Stomach (tissue), 9 donors: ENCODE data around the gene DCAF11. TPM values are rescaled to one million over a fixed set of nuclear protein-coding genes. Genes with fewer than 3 reads are reported as not detected.

Experiments used
- DNase-seq, 2 donors: peaks; one replicate each; pipeline versions ENCODE4 v3.0.0 to v3.0.0-alpha.2; 2013 to 2019
- H3K27ac ChIP-seq, 5 donors: fragments of 200-600 bp in 4 of 5; sonication (generic) in 4 of 5; one replicate each; pipeline ENCODE4 v1.5.1; 2013 to 2019; ENCODE audit warnings: mild to moderate bottlenecking in 1 of 5, moderate library complexity in 1 of 5
- H3K27me3 ChIP-seq, 3 donors: fragments of 200-600 bp; sonication (generic); one replicate each; pipeline ENCODE4 v1.5.1; 2017 to 2019; ENCODE audit warnings: mixed run types in 1 of 3
- H3K36me3 ChIP-seq, 4 donors: fragments of 200-600 bp; sonication (generic); 1 replicate in 3 of 4; 2 replicates in 1 of 4; pipeline ENCODE4 v1.5.1; 2016 to 2019
- H3K4me1 ChIP-seq, 4 donors: fragments of 200-600 bp; sonication (generic); one replicate each; pipeline ENCODE4 v1.5.1; 2016 to 2019
- H3K4me3 ChIP-seq, 4 donors: fragments of 200-600 bp; sonication (generic) in 3 of 4; one replicate each; pipeline ENCODE4 v1.5.1; 2016 to 2019; ENCODE audit warnings: mild to moderate bottlenecking in 1 of 4
- H3K9me3 ChIP-seq, 4 donors: fragments of 200-600 bp; sonication (generic); one replicate each; pipeline ENCODE4 v1.5.1; 2016 to 2019
- EP300 ChIP-seq: sonication (generic); formaldehyde crosslinking; IDR thresholded peaks from one replicate; pipeline ENCODE4 v1.6.1; 2017; ENCODE audit warnings: antibody characterized with exemption
- POLR2A ChIP-seq, 4 donors: fragments of 450-650 bp; IDR thresholded peaks; one replicate each; pipeline ENCODE4 v1.6.1; 2016; ENCODE audit warnings: antibody characterized with exemption in 4 of 4, control low read depth in 2 of 4, mild to moderate bottlenecking in 1 of 4, moderate library complexity in 1 of 4
- POLR2AphosphoS5 ChIP-seq, 3 donors: sonication (generic); formaldehyde crosslinking; IDR thresholded peaks; one replicate each; pipeline ENCODE4 v1.6.1; 2016; ENCODE audit warnings: antibody characterized with exemption in 3 of 3
- WGBS, 5 donors: extraction: QIAGEN DNeasy Blood & Tissue Kit in 3 of 5; methylation state at CpG; one replicate each; pipeline versions ENCODE4 v1.1.5 to v1.1.7; 2013 to 2018; 5-methylcytosine and 5-hydroxymethylcytosine counted together
- intact Hi-C: fragments of 100-400 bp; cut with DNase I; formaldehyde crosslinking; loops from one replicate; pipeline ENCODE4 v1.15.1; 2023; ENCODE audit warnings: low total_unique reads
- polyA plus RNA-seq, 3 donors: library from polyadenylated mRNA; stranded (reverse); fragments of 200-250 nt; gene quantifications; one replicate each; pipeline ENCODE4 v1.2.3, GENCODE V29; 2013
- total RNA-seq, 5 donors: library from RNA; depleted of rRNA; stranded (reverse); fragments of >200 nt; gene quantifications; one replicate each; pipeline versions ENCODE4 v1.1.0 to v1.2.3, GENCODE V29; 2014 to 2016
- TF ChIP-seq, protein P1 (sequence below), 7 experiments: fragments of 450-650 bp in 4 of 7; fragments of 200-600 bp in 3 of 7; sonication (generic) in 3 of 7; IDR thresholded peaks; one replicate each; pipeline ENCODE4 v1.5.1; 2016 to 2019; ENCODE audit warnings: antibody characterized with exemption in 7 of 7, control low read depth in 2 of 7, mild to moderate bottlenecking in 1 of 7
- donor health status: healthy with polysubstance abuse.
- donor health status: Bipolar disorder and iron deficiency.
- donor health status: healthy.

DCAF11 gene
- total and polyA plus RNA-seq, 8 donors, result 27.7 to 396 (median 65.4) TPM

- intact Hi-C loops, result no loop called here
- DNase-seq, result no peak
- H3K9me3 ChIP-seq, result no peaks in the 10 kb centered on the region
- no peaks in the 10 kb centered on the region for H3K27me3 ChIP-seq
- H3K4me3 ChIP-seq, result peak overlapping the region; percentile 62 to 80 (median 69)
- H3K27ac ChIP-seq, result peak overlapping the region; percentile 56 to 97 (median 95)
- 7 to 21% (median 20%) methylated on average over 7 to 8 of the region's 8 CpGs for WGBS, 5 donors
- peaks cover 26 to 64% (median 47%) of the 10 kb centered on the region in 4 donors for H3K4me1 ChIP-seq
- no peak for TF ChIP-seq EP300
- TF ChIP-seq POLR2A (IDR thresholded peaks at IDR 0.05), result no peak
- TF ChIP-seq, protein P1, sequence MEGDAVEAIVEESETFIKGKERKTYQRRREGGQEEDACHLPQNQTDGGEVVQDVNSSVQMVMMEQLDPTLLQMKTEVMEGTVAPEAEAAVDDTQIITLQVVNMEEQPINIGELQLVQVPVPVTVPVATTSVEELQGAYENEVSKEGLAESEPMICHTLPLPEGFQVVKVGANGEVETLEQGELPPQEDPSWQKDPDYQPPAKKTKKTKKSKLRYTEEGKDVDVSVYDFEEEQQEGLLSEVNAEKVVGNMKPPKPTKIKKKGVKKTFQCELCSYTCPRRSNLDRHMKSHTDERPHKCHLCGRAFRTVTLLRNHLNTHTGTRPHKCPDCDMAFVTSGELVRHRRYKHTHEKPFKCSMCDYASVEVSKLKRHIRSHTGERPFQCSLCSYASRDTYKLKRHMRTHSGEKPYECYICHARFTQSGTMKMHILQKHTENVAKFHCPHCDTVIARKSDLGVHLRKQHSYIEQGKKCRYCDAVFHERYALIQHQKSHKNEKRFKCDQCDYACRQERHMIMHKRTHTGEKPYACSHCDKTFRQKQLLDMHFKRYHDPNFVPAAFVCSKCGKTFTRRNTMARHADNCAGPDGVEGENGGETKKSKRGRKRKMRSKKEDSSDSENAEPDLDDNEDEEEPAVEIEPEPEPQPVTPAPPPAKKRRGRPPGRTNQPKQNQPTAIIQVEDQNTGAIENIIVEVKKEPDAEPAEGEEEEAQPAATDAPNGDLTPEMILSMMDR (IDR thresholded peaks at IDR 0.05), result no peak
- no peak for TF ChIP-seq POLR2AphosphoS5 (IDR thresholded peaks at IDR 0.05)
- peaks cover 55 to 81% (median 76%) of the 10 kb centered on the region in 4 donors for H3K36me3 ChIP-seq
Observed at GRCh38 chr14:24162093-24162492, 47.5 kb downstream of the DCAF11 start.

DNA sequence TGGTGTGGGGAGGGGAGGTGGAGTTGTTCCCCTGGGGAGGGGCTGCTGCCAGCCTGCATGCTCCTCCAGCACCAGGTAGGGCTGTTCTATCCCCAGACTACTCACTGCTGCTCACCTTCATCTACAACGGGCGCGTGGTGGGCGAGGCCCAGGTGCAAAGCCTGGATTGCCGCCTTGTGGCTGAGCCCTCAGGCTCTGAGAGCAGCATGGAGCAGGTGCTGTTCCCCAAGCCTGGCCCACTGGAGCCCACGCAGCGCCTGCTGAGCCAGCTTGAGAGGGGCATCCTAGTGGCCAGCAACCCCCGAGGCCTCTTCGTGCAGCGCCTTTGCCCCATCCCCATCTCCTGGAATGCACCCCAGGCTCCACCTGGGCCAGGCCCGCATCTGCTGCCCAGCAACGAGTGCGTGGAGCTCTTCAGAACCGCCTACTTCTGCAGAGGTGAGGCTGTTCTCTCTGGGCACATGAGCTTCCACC, 50.0 kb downstream of the DCAF11 start:
- H3K4me1 ChIP-seq, result peaks cover 26 to 70% (median 47%) of the 10 kb centered on the region in 4 donors
- no peaks in the 10 kb centered on the region for H3K9me3 ChIP-seq
- 77 to 90% (median 86%) methylated on average over 10 to 14 of the region's 14 CpGs for WGBS, 5 donors
- TF ChIP-seq EP300 (no peak), POLR2AphosphoS5 (IDR thresholded peaks at IDR 0.05) (no peak), POLR2A (IDR thresholded peaks at IDR 0.05) (no peak)
- TF ChIP-seq, protein P1 (IDR thresholded peaks at IDR 0.05), result no peak
- H3K4me3 ChIP-seq, result no peak overlapping the region
- DNase-seq, result no peak
- peaks cover 44 to 83% (median 81%) of the 10 kb centered on the region in 4 donors for H3K36me3 ChIP-seq
- no peak overlapping the region for H3K27ac ChIP-seq
- intact Hi-C loops, result no loop called here
- no peaks in the 10 kb centered on the region for H3K27me3 ChIP-seq

DNA sequence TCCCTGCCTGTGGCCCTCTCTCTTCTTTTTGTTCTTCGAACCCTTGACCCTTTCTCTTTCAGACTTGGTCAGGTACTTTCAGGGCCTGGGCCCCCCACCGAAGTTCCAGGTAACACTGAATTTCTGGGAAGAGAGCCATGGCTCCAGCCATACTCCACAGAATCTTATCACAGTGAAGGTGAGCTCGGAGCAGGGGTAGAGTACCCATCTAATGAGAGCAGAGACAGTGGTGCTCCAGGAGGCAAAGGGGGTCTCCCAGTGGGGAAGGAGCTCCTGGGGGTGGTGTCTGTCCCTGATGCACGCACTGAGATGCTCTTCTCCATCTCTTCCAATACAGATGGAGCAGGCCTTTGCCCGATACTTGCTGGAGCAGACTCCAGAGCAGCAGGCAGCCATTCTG, 51.2 kb downstream of the DCAF11 start:
- WGBS, 5 donors, result 75 to 90% (median 80%) methylated on average over 5 of the region's 5 CpGs
- H3K4me3 ChIP-seq, result no peak overlapping the region
- no peaks in the 10 kb centered on the region for H3K27me3 ChIP-seq
- TF ChIP-seq EP300, result no peak
- no peak for DNase-seq
- no peaks in the 10 kb centered on the region for H3K9me3 ChIP-seq
- peaks cover 37 to 79% (median 71%) of the 10 kb centered on the region in 4 donors for H3K36me3 ChIP-seq
- H3K27ac ChIP-seq, result no peak overlapping the region
- intact Hi-C loops, result no loop called here
- peaks cover 20 to 68% (median 40%) of the 10 kb centered on the region in 4 donors for H3K4me1 ChIP-seq

- no peak for DNase-seq
- intact Hi-C loops, result no loop called here
- no peak overlapping the region for H3K4me3 ChIP-seq
- no peaks in the 10 kb centered on the region for H3K9me3 ChIP-seq
- WGBS, 5 donors, result 80 to 95% (median 89%) methylated on average over 3 of the region's 3 CpGs
- H3K27ac ChIP-seq, result peak overlapping the region in 2 of 5 donors; percentile 22 to 44
- peaks cover 37 to 77% (median 70%) of the 10 kb centered on the region in 4 donors for H3K36me3 ChIP-seq
- no peaks in the 10 kb centered on the region for H3K27me3 ChIP-seq
- peaks cover 8 to 75% (median 44%) of the 10 kb centered on the region in 4 donors for H3K4me1 ChIP-seq
- TF ChIP-seq POLR2AphosphoS5 (IDR thresholded peaks at IDR 0.05), result no peak
- TF ChIP-seq, protein P1 (IDR thresholded peaks at IDR 0.05), result no peak
- no peak for TF ChIP-seq EP300
- no peak for TF ChIP-seq POLR2A (IDR thresholded peaks at IDR 0.05)
Observed at GRCh38 chr14:24167469-24168114, 53.0 kb downstream of the DCAF11 start.
